Tibial nerve (tissue), 4 donors: ENCODE measurements around the gene OR2A42.
"Not testable (repeated sequence)": the region's sequence is repeated elsewhere in the genome, so short reads cannot be mapped to it uniquely, and the experiment has no call there.

Experiments used
- EP300 ChIP-seq, 2 donors: sonication (generic); formaldehyde crosslinking; IDR thresholded peaks; one replicate each; pipeline ENCODE4 v1.6.1; 2017; ENCODE audit warnings: antibody characterized with exemption in 2 of 2, mild to moderate bottlenecking in 1 of 2
- POLR2A ChIP-seq, 2 donors: fragments of 450-650 bp; IDR thresholded peaks; one replicate each; pipeline ENCODE4 v1.6.1; 2017; ENCODE audit warnings: antibody characterized with exemption in 2 of 2, mild to moderate bottlenecking in 2 of 2, moderate library complexity in 2 of 2
- TF ChIP-seq, protein P1 (sequence below), 5 experiments: fragments of 200-600 bp in 3 of 5; fragments of 450-650 bp in 2 of 5; sonication (generic) in 3 of 5; IDR thresholded peaks; one replicate each; pipeline ENCODE4 v1.5.1; 2016 to 2019; ENCODE audit warnings: antibody characterized with exemption in 5 of 5, mild to moderate bottlenecking in 3 of 5, moderate library complexity in 2 of 5

DNA sequence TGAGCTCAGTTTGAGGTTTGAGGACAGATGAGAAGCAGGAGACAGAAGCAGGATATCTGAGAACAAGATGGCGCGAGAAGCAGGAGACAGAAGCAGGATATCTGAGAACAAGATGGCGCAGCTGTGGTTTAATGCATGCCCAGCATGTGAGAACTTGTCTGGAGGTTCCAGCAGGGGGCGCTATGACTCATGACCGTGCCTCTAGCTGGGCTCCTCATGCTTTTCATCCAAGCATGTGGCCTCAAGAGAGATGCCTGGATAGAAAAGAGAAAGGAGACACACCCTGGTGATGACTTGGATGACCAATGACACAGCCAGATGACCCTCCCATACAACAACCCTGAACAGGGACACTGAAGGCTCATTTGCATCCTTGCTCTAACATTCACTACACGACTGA is 40.6 kb upstream of the OR2A42 start:
- TF ChIP-seq, protein P1, sequence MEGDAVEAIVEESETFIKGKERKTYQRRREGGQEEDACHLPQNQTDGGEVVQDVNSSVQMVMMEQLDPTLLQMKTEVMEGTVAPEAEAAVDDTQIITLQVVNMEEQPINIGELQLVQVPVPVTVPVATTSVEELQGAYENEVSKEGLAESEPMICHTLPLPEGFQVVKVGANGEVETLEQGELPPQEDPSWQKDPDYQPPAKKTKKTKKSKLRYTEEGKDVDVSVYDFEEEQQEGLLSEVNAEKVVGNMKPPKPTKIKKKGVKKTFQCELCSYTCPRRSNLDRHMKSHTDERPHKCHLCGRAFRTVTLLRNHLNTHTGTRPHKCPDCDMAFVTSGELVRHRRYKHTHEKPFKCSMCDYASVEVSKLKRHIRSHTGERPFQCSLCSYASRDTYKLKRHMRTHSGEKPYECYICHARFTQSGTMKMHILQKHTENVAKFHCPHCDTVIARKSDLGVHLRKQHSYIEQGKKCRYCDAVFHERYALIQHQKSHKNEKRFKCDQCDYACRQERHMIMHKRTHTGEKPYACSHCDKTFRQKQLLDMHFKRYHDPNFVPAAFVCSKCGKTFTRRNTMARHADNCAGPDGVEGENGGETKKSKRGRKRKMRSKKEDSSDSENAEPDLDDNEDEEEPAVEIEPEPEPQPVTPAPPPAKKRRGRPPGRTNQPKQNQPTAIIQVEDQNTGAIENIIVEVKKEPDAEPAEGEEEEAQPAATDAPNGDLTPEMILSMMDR (IDR thresholded peaks at IDR 0.05), result not testable (repeated sequence)
- TF ChIP-seq POLR2A, EP300 (IDR thresholded peaks at IDR 0.05): not testable (repeated sequence)
